IPS DF 6.9 (cell line): ENCODE results near the gene COPB1.

Source experiments
- DNase-seq: peaks from one replicate; pipeline ENCODE4 v3.0.0-alpha.2; 2013; ENCODE audit warnings: low read depth, low spot score
- H3K27ac ChIP-seq: one replicate; pipeline ENCODE4 v1.5.1; 2013; ENCODE audit warnings: low read length, control low read depth
- H3K27me3 ChIP-seq: 2 replicates; pipeline ENCODE4 v1.6.1; 2013; ENCODE audit warnings: mild to moderate bottlenecking, low read length; ENCODE audit not compliant: control insufficient read depth, insufficient read depth
- H3K36me3 ChIP-seq: 2 replicates; pipeline ENCODE4 v1.6.1; 2013; ENCODE audit warnings: low read length; ENCODE audit not compliant: control insufficient read depth, insufficient read depth
- H3K4me1 ChIP-seq: 2 replicates; pipeline ENCODE4 v1.6.1; 2013; ENCODE audit warnings: low read length; ENCODE audit not compliant: control insufficient read depth, insufficient read depth
- H3K4me3 ChIP-seq: 2 replicates; pipeline ENCODE4 v1.5.1; 2013; ENCODE audit warnings: mild to moderate bottlenecking, low read length
- H3K9me3 ChIP-seq: 2 replicates; pipeline ENCODE4 v1.6.1; 2013; ENCODE audit warnings: low read length, inconsistent platforms; ENCODE audit not compliant: control insufficient read depth, insufficient read depth
- WGBS: extraction: QIAGEN DNeasy Blood & Tissue Kit; methylation state at CpG from one replicate; pipeline ENCODE4 v1.1.7; 2013; ENCODE audit warnings: mixed read lengths, missing lambda C conversion rate; ENCODE audit not compliant: insufficient read length, insufficient coverage; 5-methylcytosine and 5-hydroxymethylcytosine counted together

Gene COPB1

GRCh38 chr11:14513800-14514199 lies 14.2 kb upstream of the COPB1 start:
- no peak overlapping the region for H3K27ac ChIP-seq
- H3K4me1 ChIP-seq, result no peaks in the 10 kb centered on the region
- DNase-seq, result no peak
- no peak overlapping the region for H3K4me3 ChIP-seq
- H3K27me3 ChIP-seq, result no peaks in the 10 kb centered on the region
- H3K9me3 ChIP-seq, result no peaks in the 10 kb centered on the region
- WGBS, result no CpG with 5 or more reads among the region's 4 CpGs
- H3K36me3 ChIP-seq, result peaks cover 5% of the 10 kb centered on the region; the same call in 1 of the 2 replicates

DNA sequence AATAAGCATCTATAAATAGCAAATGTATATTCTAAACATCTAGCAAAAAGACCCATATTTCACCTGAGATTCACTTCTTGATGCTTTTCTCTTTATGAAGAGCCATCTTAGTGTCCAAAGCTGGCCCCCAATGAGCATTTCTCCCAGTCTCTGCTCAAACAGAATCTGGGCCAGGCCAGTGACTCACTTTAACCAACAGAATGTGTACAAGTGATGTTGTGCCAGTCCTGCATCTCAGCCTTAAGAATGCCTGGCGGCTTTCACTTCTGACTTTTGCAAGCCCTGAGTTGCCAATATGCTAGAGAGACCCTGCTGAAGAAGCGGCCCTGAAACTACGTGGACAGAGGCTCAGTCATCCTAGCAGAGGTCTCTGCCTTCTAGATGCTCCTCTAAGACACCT lies 6.9 kb upstream of the COPB1 start:
- no peak for DNase-seq
- no CpG with 5 or more reads among the region's 3 CpGs for WGBS
- Histone ChIP-seq H3K9me3 (no peaks in the 10 kb centered on the region), H3K27ac (no peak overlapping the region), H3K4me3 (no peak overlapping the region), H3K36me3 (peaks cover 8% of the 10 kb centered on the region; the same call in 1 of the 2 replicates), H3K27me3 (no peaks in the 10 kb centered on the region), H3K4me1 (no peaks in the 10 kb centered on the region)

DNA sequence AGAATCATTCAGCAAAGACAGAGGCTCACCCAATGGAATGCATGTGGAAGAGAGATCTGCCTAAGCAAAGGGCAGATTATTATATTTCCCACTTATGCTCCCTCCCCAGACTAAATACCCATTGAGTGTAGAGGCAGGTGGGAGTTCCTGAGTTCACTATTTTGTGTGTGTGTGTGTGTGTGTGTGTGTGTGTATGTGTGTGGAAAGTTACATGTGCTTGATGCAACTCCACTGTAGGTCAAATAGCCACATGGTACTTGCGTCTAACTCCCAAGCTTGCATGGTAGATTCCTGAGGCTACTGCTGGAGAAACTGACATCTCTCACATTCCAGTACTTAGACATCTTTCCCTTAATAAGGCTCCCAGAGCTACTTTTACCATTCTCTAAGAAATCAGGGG lies 3.4 kb upstream of the COPB1 start:
- Histone ChIP-seq H3K27ac (no peak overlapping the region), H3K4me3 (no peak overlapping the region), H3K27me3 (no peaks in the 10 kb centered on the region), H3K36me3 (peaks cover 8% of the 10 kb centered on the region; the same call in 1 of the 2 replicates), H3K9me3 (no peaks in the 10 kb centered on the region), H3K4me1 (no peaks in the 10 kb centered on the region)
- WGBS, result no CpG with 5 or more reads among the region's 1 CpG
- no peak for DNase-seq

DNA sequence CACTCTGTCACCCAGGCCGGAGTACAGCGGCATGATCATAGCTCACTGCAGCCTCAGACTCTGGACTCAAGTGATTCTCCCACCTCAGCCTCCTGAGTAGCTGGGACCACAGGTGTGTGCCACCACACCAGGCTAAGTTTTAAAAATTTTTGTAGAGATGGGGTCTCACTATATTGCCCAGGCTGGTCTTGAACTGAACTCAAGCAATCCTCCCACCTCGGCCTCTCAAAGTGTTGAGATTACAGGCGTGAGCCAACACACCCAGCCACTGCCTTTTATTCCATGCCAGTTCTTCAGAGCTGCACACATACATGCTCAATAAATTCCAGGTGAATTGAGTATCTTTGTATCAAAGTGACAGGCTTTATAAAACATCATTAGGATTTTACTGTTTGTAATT lies 2.4 kb upstream of the COPB1 start:
- H3K9me3 ChIP-seq, result no peaks in the 10 kb centered on the region
- no peak overlapping the region for H3K4me3 ChIP-seq
- DNase-seq, result no peak
- no peak overlapping the region for H3K27ac ChIP-seq
- H3K27me3 ChIP-seq, result no peaks in the 10 kb centered on the region
- H3K36me3 ChIP-seq, result peaks cover 8% of the 10 kb centered on the region; the same call in 1 of the 2 replicates
- H3K4me1 ChIP-seq, result no peaks in the 10 kb centered on the region
- no CpG with 5 or more reads among the region's 4 CpGs for WGBS

- no peaks in the 10 kb centered on the region; the same call in 1 of the 2 replicates for H3K36me3 ChIP-seq
- H3K9me3 ChIP-seq, result no peaks in the 10 kb centered on the region
- no peak for DNase-seq
- H3K4me1 ChIP-seq, result no peaks in the 10 kb centered on the region
- no CpG with 5 or more reads among the region's 6 CpGs for WGBS
- H3K27ac ChIP-seq, result no peak overlapping the region
- H3K4me3 ChIP-seq, result peak overlapping the region; percentile 99; the same call in 1 of the 2 replicates
- H3K27me3 ChIP-seq, result no peaks in the 10 kb centered on the region
Measured at GRCh38 chr11:14500181-14500651, 605 bp upstream of the COPB1 start.

DNA sequence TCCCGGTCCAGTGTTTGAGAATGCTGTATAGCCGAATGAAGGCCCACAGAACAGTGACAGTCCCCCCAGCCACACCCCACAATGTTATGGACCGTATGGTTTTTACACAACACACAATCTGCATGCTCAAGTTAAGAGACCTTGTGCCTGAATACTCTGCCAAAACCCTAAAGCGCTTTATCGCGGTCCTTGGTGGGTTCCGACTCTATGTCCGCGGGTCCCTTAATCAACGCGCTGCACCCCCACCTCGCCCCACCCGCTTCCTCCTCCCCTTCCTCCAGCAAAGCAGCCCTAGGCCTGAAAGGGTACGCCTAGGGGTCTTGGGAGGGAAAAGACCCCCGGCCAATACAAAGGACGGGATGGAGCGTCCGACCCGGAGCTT lies 442 bp downstream of the COPB1 start:
- no peaks in the 10 kb centered on the region for H3K27me3 ChIP-seq
- H3K4me1 ChIP-seq, result no peaks in the 10 kb centered on the region
- DNase-seq, result no peak
- WGBS, result no CpG with 5 or more reads among the region's 19 CpGs
- H3K27ac ChIP-seq, result no peak overlapping the region
- no peaks in the 10 kb centered on the region; the same call in 1 of the 2 replicates for H3K36me3 ChIP-seq
- H3K9me3 ChIP-seq, result no peaks in the 10 kb centered on the region
- peak overlapping the region; percentile 99 for H3K4me3 ChIP-seq

DNA sequence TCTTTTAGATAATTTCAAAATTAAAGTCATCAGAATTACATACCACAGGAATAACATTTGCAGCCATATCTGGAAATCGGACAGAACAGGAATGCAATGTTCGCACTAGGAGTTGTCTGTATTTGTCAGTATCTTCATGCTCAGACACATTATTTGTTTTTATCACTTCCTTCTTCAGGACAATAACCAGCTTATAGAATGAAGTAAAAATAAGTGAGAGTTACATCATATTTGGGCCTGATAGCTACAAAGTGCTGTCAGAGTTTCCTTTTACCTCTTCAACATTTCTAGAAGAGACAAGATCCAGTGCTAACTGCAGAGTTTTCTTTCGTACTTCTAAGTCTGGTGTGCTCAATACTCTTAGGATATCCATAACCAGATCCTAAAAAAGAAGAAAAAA lies 18.9 kb downstream of the COPB1 start:
- Histone ChIP-seq H3K27me3 (no peaks in the 10 kb centered on the region), H3K36me3 (peaks cover 5% of the 10 kb centered on the region; the same call in 1 of the 2 replicates), H3K27ac (no peak overlapping the region), H3K4me1 (no peaks in the 10 kb centered on the region), H3K4me3 (no peak overlapping the region), H3K9me3 (no peaks in the 10 kb centered on the region)
- WGBS, result no CpG with 5 or more reads among the region's 3 CpGs
- no peak for DNase-seq

DNA sequence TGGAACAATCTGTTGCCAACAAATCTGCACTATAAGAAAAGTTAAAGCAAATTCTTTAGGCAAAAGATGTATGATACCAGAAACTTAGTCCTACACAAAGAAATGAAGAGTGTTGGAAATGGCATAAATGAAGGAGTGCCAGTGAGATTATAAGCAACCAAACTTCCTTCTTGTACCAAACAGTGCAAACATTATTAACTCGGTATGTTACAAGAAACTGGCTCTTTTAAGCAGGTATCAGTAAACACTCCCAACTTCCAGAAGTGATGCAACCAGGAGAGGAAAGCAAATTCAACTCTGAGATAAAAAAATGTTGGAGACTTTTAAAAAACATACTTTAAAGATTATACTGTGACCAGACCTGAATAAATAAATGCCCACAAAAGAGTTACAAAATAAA lies 28.5 kb downstream of the COPB1 start:
- H3K4me3 ChIP-seq, result no peak overlapping the region
- WGBS, result no CpG with 5 or more reads among the region's 1 CpG
- H3K27ac ChIP-seq, result no peak overlapping the region
- H3K9me3 ChIP-seq, result no peaks in the 10 kb centered on the region
- peaks cover 10% of the 10 kb centered on the region; the same call in 1 of the 2 replicates for H3K36me3 ChIP-seq
- H3K27me3 ChIP-seq, result no peaks in the 10 kb centered on the region
- H3K4me1 ChIP-seq, result no peaks in the 10 kb centered on the region
- no peak for DNase-seq

- no CpG with 5 or more reads among the region's 2 CpGs for WGBS
- Histone ChIP-seq H3K4me1 (no peaks in the 10 kb centered on the region), H3K27me3 (no peaks in the 10 kb centered on the region), H3K36me3 (peaks cover 4% of the 10 kb centered on the region; the same call in 1 of the 2 replicates), H3K9me3 (no peaks in the 10 kb centered on the region), H3K4me3 (no peak overlapping the region), H3K27ac (no peak overlapping the region)
- DNase-seq, result no peak
Measured at GRCh38 chr11:14463623-14464022, 36.0 kb downstream of the COPB1 start.

GRCh38 chr11:14460147-14460546 lies 39.5 kb downstream of the COPB1 start:
- H3K9me3 ChIP-seq, result no peaks in the 10 kb centered on the region
- no peaks in the 10 kb centered on the region for H3K27me3 ChIP-seq
- no peak overlapping the region for H3K4me3 ChIP-seq
- no peak for DNase-seq
- no peak overlapping the region for H3K27ac ChIP-seq
- H3K36me3 ChIP-seq, result peaks cover 3% of the 10 kb centered on the region; the same call in 1 of the 2 replicates
- no peaks in the 10 kb centered on the region for H3K4me1 ChIP-seq

GRCh38 chr11:14458377-14458776 lies 41.2 kb downstream of the COPB1 start:
- Histone ChIP-seq H3K9me3 (no peaks in the 10 kb centered on the region), H3K27ac (no peak overlapping the region), H3K27me3 (no peaks in the 10 kb centered on the region), H3K4me3 (no peak overlapping the region), H3K4me1 (no peaks in the 10 kb centered on the region), H3K36me3 (no peaks in the 10 kb centered on the region; the same call in 1 of the 2 replicates)
- WGBS, result no CpG with 5 or more reads among the region's 3 CpGs
- DNase-seq, result no peak
